ENCODE data around the gene BAHD1. TPM values are rescaled to one million over a fixed set of nuclear protein-coding genes. Genes with fewer than 3 reads are reported as not detected.

The BAHD1 gene
- total RNA-seq, 2 experiments from 2014 or later: 20.3 to 21.5 TPM

GRCh38 chr15:40436116-40436891 lies 4.4 kb upstream of the BAHD1 start:
- Mint-ChIP-seq H3K36me3 (ENCODE audit: low read depth) (peaks cover 6% of the 10 kb centered on the region), H3K4me3 (peak overlapping the region; percentile 93), H3K9me3 (no peaks in the 10 kb centered on the region), H3K4me1 (ENCODE audit: low read depth) (peaks cover 51% of the 10 kb centered on the region), H3K27ac (no peak overlapping the region), H3K27me3 (peaks cover 41% of the 10 kb centered on the region)
- Histone ChIP-seq H3K27ac (ENCODE audit: low read depth in 1 of 2, low read length in 2 of 2) (no peak overlapping the region), H3K4me1 (ENCODE audit: insufficient read depth, low read length) (peaks cover 44% of the 10 kb centered on the region), H3K9me3 (ENCODE audit: control insufficient read depth in 1 of 2, insufficient read depth in 1 of 2, low read length in 2 of 2) (peaks cover 0 to 7% of the 10 kb centered on the region in 2 experiments), H3K4me3 (ENCODE audit: low read length) (peak overlapping the region; percentile 49), H3K36me3 (ENCODE audit: insufficient read depth, low read length) (no peaks in the 10 kb centered on the region), H3K27me3 (ENCODE audit: control insufficient read depth in 1 of 2, insufficient read depth in 2 of 2, low read length in 2 of 2) (peaks cover 24% of the 10 kb centered on the region in 2 experiments)
- ATAC-seq (ENCODE audit: poor library complexity) (no peak), DNase-seq (peak in 4 of 14 experiments; percentile 25 to 48 (median 29))
- CTCF ChIA-PET: no interaction called here
- intact Hi-C loops (cut with DNase I, micrococcal nuclease): no loop called here
- POLR2A ChIA-PET: no interaction called here
- TF ChIP-seq, protein P1, sequence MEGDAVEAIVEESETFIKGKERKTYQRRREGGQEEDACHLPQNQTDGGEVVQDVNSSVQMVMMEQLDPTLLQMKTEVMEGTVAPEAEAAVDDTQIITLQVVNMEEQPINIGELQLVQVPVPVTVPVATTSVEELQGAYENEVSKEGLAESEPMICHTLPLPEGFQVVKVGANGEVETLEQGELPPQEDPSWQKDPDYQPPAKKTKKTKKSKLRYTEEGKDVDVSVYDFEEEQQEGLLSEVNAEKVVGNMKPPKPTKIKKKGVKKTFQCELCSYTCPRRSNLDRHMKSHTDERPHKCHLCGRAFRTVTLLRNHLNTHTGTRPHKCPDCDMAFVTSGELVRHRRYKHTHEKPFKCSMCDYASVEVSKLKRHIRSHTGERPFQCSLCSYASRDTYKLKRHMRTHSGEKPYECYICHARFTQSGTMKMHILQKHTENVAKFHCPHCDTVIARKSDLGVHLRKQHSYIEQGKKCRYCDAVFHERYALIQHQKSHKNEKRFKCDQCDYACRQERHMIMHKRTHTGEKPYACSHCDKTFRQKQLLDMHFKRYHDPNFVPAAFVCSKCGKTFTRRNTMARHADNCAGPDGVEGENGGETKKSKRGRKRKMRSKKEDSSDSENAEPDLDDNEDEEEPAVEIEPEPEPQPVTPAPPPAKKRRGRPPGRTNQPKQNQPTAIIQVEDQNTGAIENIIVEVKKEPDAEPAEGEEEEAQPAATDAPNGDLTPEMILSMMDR (IDR thresholded peaks at IDR 0.05): no peak

DNA sequence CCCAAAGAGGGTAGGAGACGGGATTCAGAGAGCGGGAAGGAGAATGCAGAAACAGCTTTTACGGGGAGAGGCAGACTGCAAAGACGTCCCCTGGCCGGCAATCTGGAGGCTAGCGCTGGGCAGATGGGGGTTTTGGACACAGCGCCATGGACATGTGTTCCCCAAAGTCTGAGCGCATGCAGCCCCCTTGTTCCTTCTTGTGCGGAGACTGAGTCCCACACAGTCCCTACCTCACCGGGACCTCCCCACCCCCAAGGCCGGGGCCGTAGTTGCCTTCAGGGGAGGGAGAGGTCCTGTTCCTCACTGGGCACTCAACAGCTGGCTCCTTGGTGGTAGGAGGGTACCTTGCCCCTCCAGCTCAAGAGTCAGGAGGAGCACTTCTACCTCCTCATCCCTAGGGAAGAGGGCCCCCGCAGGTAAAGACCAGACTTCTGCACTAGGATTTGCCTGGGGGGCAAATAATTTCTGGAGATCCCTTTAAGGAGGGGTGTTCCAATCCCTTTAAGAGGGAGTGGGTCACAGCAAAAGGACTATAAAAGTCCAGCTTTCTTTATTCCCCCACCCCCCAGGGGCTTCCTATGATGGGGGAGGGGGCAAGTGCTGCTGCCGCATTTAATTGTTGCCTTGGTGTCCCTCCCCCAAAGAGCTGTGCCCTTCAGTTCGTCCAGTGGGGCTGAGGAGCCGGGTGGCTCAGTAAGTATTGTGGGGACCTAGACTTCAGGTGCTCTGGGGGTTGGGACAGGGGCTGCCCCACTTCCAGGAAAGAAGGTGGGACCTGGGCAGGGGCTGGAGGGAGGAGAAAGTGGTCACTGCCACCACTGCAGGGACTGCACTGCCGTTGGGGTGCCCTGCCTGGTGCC lies 3.6 kb upstream of the BAHD1 start:
- intact Hi-C loops (cut with DNase I, micrococcal nuclease): no loop called here
- TF ChIP-seq, protein P1 (IDR thresholded peaks at IDR 0.05): no peak
- Histone ChIP-seq H3K36me3 (ENCODE audit: insufficient read depth, low read length) (no peaks in the 10 kb centered on the region), H3K27ac (ENCODE audit: low read depth in 1 of 2, low read length in 2 of 2) (no peak overlapping the region), H3K4me3 (ENCODE audit: low read length) (peak overlapping the region; percentile 49), H3K27me3 (ENCODE audit: control insufficient read depth in 1 of 2, insufficient read depth in 2 of 2, low read length in 2 of 2) (peaks cover 24% of the 10 kb centered on the region in 2 experiments), H3K4me1 (ENCODE audit: insufficient read depth, low read length) (peaks cover 47% of the 10 kb centered on the region), H3K9me3 (ENCODE audit: control insufficient read depth in 1 of 2, insufficient read depth in 1 of 2, low read length in 2 of 2) (peaks cover 0 to 7% of the 10 kb centered on the region in 2 experiments)
- Mint-ChIP-seq H3K27ac (no peak overlapping the region), H3K27me3 (peaks cover 41% of the 10 kb centered on the region), H3K9me3 (no peaks in the 10 kb centered on the region), H3K36me3 (ENCODE audit: low read depth) (peaks cover 6% of the 10 kb centered on the region), H3K4me3 (peak overlapping the region; percentile 93), H3K4me1 (ENCODE audit: low read depth) (peaks cover 51% of the 10 kb centered on the region)
- CTCF ChIA-PET: no interaction called here
- POLR2A ChIA-PET: no interaction called here
- DNase-seq (peak in 1 of 14 experiments; percentile 14), ATAC-seq (ENCODE audit: poor library complexity) (no peak)

- no peaks in the 10 kb centered on the region for H3K9me3 Mint-ChIP-seq
- H3K9me3 ChIP-seq (ENCODE audit: control insufficient read depth in 1 of 2, insufficient read depth in 1 of 2, low read length in 2 of 2): peaks cover 0 to 7% of the 10 kb centered on the region in 2 experiments
- H3K4me3 Mint-ChIP-seq: peak overlapping the region; percentile 93
- H3K4me3 ChIP-seq (ENCODE audit: low read length): no peak overlapping the region
- no peak overlapping the region for H3K27ac ChIP-seq (ENCODE audit: low read depth in 1 of 2, low read length in 2 of 2)
- DNase-seq (no peak), ATAC-seq (ENCODE audit: poor library complexity) (no peak)
- intact Hi-C loops (cut with DNase I, micrococcal nuclease): loop anchor here in 1 of 2 experiments (2.0 kb wide), 1 partner anchor 53 kb away; no protein-coding TSS in a partner anchor
- H3K27ac Mint-ChIP-seq: no peak overlapping the region
- peaks cover 55% of the 10 kb centered on the region for H3K4me1 ChIP-seq (ENCODE audit: insufficient read depth, low read length)
- CTCF ChIA-PET: interaction anchor here (3.6 kb wide), 1 partner anchor 69 kb away, joined by 13 read pairs; no protein-coding TSS in a partner anchor
- POLR2A ChIA-PET: interaction anchor here (0.8 to 7.4 kb wide), 2 partner anchors 16 to 56 kb away, joined by 3 to 106 read pairs; partner anchors contain the start of gene KNSTRN
- H3K27me3 Mint-ChIP-seq: peaks cover 41% of the 10 kb centered on the region
- H3K36me3 Mint-ChIP-seq (ENCODE audit: low read depth): peaks cover 10% of the 10 kb centered on the region
- no peaks in the 10 kb centered on the region for H3K36me3 ChIP-seq (ENCODE audit: insufficient read depth, low read length)
- H3K27me3 ChIP-seq (ENCODE audit: control insufficient read depth in 1 of 2, insufficient read depth in 2 of 2, low read length in 2 of 2): peaks cover 24% of the 10 kb centered on the region in 2 experiments
- TF ChIP-seq, protein P1 (IDR thresholded peaks at IDR 0.05): no peak
- H3K4me1 Mint-ChIP-seq (ENCODE audit: low read depth): peaks cover 59% of the 10 kb centered on the region
Observed at GRCh38 chr15:40437752-40438687, 2.7 kb upstream of the BAHD1 start.
